ENCODE results near the gene ERCC6L2. TPM values are rescaled to one million over a fixed set of nuclear protein-coding genes. Genes with fewer than 3 reads are reported as not detected.

Gene ERCC6L2
- total and polyA plus RNA-seq, 2 donors from 2014 or later = 4.4 to 58.9 TPM

DNA sequence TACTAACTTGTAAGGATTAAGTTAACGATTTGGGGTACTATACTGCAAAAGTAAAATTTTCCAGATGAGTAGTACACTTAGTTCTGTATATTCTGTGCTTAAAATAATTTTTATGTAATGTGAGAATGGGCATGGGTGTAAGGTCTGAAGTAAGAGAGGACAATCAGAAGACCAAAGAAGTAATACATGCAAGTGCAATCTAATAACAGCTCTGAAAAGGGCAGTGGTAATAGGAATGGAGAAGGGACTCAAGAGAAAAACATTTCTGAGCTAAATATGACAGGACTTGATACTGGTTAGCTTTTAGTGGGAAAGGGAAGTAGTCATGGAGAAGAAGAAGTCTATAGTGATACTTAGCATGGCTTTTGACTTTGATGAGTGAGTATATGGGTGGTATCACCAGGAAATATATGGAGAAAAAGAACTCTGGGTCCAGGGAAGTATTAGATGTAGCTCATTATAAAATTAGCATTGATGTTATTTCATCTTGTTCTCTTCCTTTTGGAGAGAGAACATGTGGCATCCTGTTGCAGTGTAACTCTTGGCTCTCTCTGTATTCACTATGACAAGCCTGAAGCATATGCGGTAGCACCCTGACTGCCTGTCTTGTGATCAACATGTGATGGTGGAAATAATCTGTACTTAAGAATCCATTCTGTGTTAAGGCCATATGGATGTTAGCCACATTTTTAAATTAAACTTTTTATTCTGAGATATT lies 60.5 kb downstream of the ERCC6L2 start:
- FAIRE-seq (no peak), DNase-seq (no peak)
- H3K9me3 ChIP-seq (ENCODE audit: control insufficient read depth in 2 of 3, insufficient read depth in 1 of 3, low read length in 3 of 3) = peaks cover 0 to 4% (median 0%) of the 10 kb centered on the region in 3 donors
- peaks cover 5 to 18% (median 9%) of the 10 kb centered on the region in 3 donors for H3K36me3 ChIP-seq (ENCODE audit: control insufficient read depth in 2 of 3, insufficient read depth in 3 of 3, low read length in 3 of 3)
- intact Hi-C loops (cut with DNase I) = no loop called here
- no peak overlapping the region for H3K27ac ChIP-seq (ENCODE audit: low read depth in 2 of 2, low read length in 2 of 2)
- H3K4me3 ChIP-seq (ENCODE audit: low read length in 3 of 3) = no peak overlapping the region
- no peaks in the 10 kb centered on the region for H3K27me3 ChIP-seq (ENCODE audit: control insufficient read depth, insufficient read depth, low read length)
- no peaks in the 10 kb centered on the region for H3K4me1 ChIP-seq (ENCODE audit: control insufficient read depth in 2 of 3, insufficient read depth in 2 of 3, low read depth in 1 of 3, low read length in 3 of 3)
- no peak overlapping the region for H3K9ac ChIP-seq (ENCODE audit: low read length in 3 of 3)
- no peak for TF ChIP-seq CTCF (IDR thresholded peaks at IDR 0.05; ENCODE audit: borderline replicate concordance, extremely low read depth, insufficient read depth)

- H3K27ac ChIP-seq (ENCODE audit: low read depth in 2 of 2, low read length in 2 of 2) = no peak overlapping the region
- FAIRE-seq = no peak
- H3K36me3 ChIP-seq (ENCODE audit: control insufficient read depth in 2 of 3, insufficient read depth in 3 of 3, low read length in 3 of 3) = peaks cover 8 to 23% (median 9%) of the 10 kb centered on the region in 3 donors
- peaks cover 0 to 4% (median 0%) of the 10 kb centered on the region in 3 donors for H3K9me3 ChIP-seq (ENCODE audit: control insufficient read depth in 2 of 3, insufficient read depth in 1 of 3, low read length in 3 of 3)
- H3K27me3 ChIP-seq (ENCODE audit: control insufficient read depth, insufficient read depth, low read length) = no peaks in the 10 kb centered on the region
- TF ChIP-seq CTCF (IDR thresholded peaks at IDR 0.05; ENCODE audit: borderline replicate concordance, extremely low read depth, insufficient read depth) = no peak
- H3K4me3 ChIP-seq (ENCODE audit: low read length in 3 of 3) = no peak overlapping the region
- no peak for DNase-seq
- intact Hi-C loops (cut with DNase I) = no loop called here
- H3K9ac ChIP-seq (ENCODE audit: low read length in 3 of 3) = no peak overlapping the region
- H3K4me1 ChIP-seq (ENCODE audit: control insufficient read depth in 2 of 3, insufficient read depth in 2 of 3, low read depth in 1 of 3, low read length in 3 of 3) = no peaks in the 10 kb centered on the region
These were observed 61.1 kb downstream of the ERCC6L2 start for GRCh38 chr9:95936579-95937075.

- no peak for FAIRE-seq
These were observed 61.6 kb downstream of the ERCC6L2 start for GRCh38 chr9:95937131-95937530.

More at GRCh38 chr9:95937131-95937530, 61.6 kb downstream of the ERCC6L2 start:
- intact Hi-C loops (cut with DNase I) = no loop called here
- no peaks in the 10 kb centered on the region for H3K4me1 ChIP-seq (ENCODE audit: control insufficient read depth in 2 of 3, insufficient read depth in 2 of 3, low read depth in 1 of 3, low read length in 3 of 3)
- H3K9ac ChIP-seq (ENCODE audit: low read length in 3 of 3) = no peak overlapping the region
- H3K9me3 ChIP-seq (ENCODE audit: control insufficient read depth in 2 of 3, insufficient read depth in 1 of 3, low read length in 3 of 3) = peaks cover 0 to 4% (median 0%) of the 10 kb centered on the region in 3 donors
- no peak overlapping the region for H3K4me3 ChIP-seq (ENCODE audit: low read length in 3 of 3)
- no peak for DNase-seq
- no peaks in the 10 kb centered on the region for H3K27me3 ChIP-seq (ENCODE audit: control insufficient read depth, insufficient read depth, low read length)
- H3K36me3 ChIP-seq (ENCODE audit: control insufficient read depth in 2 of 3, insufficient read depth in 3 of 3, low read length in 3 of 3) = peaks cover 9 to 27% (median 12%) of the 10 kb centered on the region in 3 donors
- H3K27ac ChIP-seq (ENCODE audit: low read depth in 2 of 2, low read length in 2 of 2) = no peak overlapping the region
- TF ChIP-seq CTCF (IDR thresholded peaks at IDR 0.05; ENCODE audit: borderline replicate concordance, extremely low read depth, insufficient read depth) = no peak
